Muscle of arm (tissue), 12 donors: ENCODE data around the gene GRB2. TPM values are rescaled to one million over a fixed set of nuclear protein-coding genes. Genes with fewer than 3 reads are reported as not detected.
"Not testable (repeated sequence)": the region's sequence is repeated elsewhere in the genome, so short reads cannot be mapped to it uniquely, and the experiment has no call there.

ENCODE experiments used
- DNase-seq: peaks from one replicate; pipeline ENCODE4 v3.0.0-alpha.2; 2013
- polyA plus RNA-seq, 12 donors: library from polyadenylated mRNA; unstranded; fragments of 120-200 nt; gene quantifications; one replicate each; pipeline ENCODE4 v1.2.1, GENCODE V29; 2013; ENCODE audit not compliant: insufficient read length in 12 of 12

Gene GRB2
- polyA plus RNA-seq, 12 donors = 114 to 448 (median 175) TPM

DNA sequence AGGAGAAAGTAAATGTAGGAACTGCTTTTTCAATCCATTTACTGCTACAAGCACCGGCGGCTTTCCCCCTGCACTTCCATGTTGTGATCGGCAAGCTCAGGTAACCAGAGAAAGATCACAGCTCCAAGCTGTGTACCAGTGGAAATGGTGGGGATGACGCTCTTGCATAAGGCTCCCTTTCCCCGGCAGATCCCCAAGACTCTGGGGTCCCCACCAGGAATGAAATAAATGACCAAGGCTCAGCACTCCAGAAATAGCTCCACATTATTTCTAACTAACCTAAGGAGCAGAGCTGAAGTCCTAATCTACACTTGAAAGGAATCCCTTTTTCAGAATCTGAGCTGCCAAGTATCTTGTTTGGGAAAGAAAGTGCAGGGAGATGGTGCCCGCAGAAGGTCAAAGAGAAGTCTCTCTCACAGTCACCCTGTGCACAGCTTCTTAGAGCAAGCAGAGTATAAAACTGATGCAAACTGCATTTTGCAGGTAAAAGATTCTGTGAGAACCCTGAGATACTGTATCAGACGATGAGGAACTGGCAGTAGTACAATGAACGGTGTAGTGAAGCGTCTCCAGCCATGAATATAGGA lies 11.1 kb downstream of the GRB2 start:
- no peak for DNase-seq

DNA sequence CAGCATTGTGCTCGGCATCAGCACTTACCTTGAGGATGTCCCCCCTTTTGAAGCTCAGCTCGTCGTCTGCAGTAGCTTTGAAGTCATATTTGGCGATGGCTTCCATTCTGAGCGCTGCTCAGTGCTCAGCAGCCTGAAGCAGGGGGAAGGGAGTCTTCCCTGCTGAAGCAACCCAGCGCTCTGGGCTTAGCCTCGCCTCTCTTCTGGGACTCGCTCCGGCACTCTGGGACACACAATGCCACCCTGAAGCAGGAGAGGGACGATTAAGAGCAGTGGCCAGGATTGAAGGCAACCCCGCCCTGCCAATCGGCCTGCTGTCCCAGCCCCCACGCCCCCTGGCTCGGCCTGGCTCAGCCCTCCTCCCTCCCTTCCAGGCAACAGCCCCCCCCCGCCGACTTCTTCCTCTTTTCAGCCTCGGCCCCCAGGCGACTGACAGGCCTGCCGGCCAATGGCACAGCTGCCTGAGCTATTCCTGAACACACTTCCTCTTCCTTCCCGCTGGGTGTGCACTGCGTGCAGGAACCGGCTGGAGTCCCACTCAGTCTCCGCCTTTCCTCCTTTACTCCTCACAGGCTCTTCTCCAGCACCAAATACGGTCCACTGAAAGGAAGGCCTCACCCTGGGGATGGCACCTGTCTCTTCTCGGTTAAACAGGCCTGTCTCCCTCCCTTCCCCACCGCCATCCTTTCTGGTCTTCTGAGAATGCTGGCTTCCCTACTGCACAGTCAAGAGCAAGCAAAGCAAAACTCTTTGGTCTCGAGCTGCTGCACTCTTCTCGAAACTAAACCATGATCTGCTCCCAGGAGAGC lies 11.8 kb downstream of the GRB2 start:
- DNase-seq = peak; percentile 97

DNA sequence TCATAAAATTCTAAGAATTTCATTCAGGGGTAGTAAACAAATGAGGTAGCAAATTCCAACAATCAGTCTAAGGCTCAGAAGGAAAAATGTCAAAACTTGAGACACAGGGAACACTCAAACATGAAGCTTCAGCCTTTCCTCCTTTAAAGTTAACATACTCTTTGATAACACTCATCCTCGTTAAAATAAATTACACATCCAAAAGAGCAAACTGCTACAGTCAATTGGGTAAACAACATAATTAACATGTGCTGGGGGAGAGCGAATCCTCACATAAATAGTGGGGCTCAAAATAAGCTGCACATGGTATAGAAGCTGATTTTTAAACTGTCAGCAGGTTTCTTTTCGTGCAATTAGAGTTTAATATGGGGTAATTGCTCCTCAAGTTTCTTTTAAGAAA lies 12.9 kb downstream of the GRB2 start:
- no peak for DNase-seq

DNA sequence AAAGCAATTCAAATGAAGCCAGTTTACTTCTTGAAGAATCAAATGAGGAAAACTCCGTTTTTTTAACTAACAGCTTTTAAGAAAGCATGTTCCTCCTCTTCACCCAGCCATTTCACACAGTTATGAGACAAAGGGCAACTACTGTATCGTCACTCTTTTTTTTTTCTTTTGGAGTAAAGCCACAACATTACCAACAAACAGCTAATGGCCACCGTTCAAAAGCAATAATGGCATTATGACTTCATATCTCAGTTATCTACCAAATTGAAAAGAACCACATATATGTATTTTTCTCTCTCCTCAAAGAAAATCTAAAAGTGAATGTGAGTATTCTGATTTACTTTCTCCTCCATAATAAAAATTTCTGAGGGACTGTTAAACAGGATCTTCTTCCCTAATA lies 14.5 kb downstream of the GRB2 start:
- DNase-seq = no peak

DNA sequence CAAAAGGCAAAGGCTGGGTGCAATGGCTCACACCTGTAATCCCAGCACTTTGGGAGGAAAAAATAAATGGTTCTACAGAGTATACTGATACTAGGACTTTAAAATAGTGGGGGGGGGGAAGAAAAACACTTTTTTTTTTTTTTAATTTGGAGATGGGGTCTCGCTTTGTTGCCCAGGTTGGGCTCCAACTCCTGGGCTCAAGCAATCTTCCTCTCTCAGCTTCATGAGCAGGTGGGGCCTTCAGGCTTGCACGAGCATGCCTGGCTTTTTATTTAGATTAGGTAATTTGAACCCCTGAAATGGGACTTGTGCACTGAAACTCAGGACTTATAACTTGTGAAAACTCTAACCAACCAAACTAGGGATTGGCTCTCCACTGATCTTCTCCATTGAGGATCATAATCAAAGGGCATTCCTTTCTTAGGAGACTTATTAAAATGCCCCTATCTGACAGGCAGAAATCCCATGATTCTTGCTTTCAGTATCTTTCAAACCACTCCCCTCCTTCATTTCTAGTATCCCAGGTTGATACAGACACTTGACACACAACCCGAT lies 16.9 kb downstream of the GRB2 start:
- DNase-seq = no peak

DNA sequence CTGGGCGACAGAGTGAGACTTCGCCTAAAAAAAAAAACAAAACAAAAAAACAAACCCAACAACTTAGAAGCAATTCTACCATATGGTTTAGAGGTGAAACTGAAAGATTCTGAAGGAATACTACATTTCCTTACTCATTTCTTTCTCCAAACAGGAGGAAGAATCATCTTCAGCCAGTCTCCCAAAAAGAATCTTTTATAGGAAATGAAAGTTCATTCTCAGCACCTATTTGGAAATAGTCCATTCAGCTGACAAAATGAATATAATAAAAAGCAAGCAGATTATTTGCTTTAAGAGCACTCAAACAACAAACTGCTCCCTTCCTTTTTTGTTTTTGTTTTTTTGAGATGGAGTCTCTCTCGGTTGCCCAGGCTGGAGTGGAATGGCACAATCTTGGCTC lies 17.7 kb downstream of the GRB2 start:
- no peak for DNase-seq

DNA sequence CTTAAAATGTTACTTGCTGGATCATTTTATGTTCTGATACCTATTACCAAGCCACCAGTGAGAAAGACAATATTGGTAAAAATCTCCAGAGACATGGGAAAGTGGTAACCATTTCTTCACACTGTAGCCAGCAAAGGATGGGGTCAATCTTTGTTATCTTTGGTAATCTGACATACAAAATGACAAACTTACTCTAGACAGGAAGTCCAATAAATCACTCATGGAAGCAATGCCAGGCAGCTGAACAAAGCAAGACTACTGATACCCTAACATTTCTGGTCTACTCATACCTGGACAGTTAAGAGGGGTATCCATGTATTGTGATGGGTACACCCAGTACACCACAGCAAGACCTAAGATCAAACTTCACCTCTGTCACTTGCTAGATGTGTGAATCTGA lies 19.0 kb downstream of the GRB2 start:
- DNase-seq = no peak

DNA sequence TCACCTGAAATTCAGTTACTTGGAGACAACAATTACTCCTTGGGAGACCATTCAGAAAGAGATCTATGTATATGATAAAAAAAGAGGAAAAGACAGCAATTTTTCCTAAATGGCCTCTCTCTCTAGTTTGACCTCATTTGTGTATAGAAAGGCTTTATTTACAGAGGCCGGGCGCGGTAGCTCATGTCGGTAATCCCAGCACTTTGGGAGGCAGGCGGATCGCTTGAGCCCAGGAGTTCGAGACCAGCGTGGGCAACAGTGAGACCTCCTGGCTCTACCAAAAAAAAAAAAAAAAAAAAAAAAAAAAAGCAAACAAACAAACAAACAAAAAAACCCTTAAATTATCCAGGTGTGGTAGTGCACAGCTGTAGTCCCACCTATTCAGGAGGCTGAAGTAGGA lies 20.7 kb downstream of the GRB2 start:
- DNase-seq = no peak

DNA sequence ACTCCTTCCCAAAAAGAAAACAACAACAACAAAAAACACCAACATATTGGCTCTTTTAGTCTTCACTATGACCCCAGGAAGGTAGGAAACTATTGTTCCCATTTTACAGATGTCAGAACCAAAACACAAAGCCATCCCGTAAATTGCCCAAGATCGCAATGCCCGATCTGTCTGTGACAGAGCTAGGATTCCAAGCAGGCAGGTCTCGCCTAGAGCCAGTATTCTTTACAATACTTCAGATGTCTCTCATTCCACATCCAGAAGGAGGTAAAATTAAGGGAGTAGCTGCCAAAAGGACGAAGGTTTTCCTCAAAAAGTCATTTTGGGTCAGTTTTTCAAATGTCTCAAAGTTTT lies 21.7 kb downstream of the GRB2 start:
- no peak for DNase-seq

DNA sequence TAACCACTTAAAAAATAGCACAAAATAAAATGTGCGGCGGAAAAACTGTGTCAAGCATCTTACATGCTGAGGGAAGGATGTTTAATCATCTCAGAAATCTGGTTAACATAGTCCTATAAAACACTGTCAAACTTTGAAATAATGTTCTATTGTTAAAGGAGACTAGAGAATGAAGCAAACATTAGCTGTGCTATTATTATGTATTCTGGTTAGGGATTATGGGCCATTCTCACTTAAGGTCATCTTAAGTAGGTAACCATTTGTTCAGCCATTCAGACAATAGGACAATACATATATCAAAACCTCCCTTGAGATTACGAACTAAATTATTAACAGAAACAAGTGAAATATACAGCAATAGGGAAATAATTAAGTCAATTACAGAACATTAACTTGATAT lies 24.7 kb downstream of the GRB2 start:
- no peak for DNase-seq

DNA sequence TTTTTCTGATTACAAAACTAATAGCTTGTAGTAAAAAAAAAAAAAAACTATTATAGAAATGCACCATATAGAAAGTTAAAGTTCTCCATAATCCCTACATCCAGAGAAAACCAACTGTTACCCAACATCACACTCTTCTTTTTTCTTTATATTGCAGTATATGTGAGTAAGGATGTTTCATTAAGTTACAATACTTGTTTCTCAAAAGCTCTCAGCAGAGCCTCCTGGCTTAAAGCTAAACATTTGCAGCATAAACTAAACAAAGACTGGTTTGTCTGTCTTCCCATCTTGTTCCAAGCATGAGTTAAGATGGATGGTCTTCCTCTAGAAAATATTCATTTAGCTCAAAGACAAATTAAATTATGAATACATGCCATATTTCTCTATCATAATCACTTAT lies 25.2 kb downstream of the GRB2 start:
- no peak for DNase-seq

DNA sequence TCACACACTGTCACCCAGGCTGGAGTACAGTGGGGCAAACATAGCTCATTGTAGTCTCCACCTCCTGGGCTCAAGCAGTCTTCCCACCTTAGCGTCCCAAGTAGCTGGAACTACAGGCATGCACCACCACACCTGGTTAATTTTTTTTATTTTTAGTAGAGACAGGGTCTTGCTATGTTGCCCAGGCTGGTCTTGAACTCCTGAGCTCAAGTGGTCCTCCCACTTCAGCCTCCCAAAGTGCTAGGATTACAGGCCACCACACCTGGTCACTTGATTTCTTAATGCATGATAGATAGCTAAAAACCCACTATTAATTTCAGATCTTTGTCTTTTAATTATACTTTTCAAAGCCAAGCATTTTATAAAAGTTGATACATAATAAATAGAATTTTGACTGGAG lies 26.1 kb downstream of the GRB2 start:
- not testable (repeated sequence) for DNase-seq

DNA sequence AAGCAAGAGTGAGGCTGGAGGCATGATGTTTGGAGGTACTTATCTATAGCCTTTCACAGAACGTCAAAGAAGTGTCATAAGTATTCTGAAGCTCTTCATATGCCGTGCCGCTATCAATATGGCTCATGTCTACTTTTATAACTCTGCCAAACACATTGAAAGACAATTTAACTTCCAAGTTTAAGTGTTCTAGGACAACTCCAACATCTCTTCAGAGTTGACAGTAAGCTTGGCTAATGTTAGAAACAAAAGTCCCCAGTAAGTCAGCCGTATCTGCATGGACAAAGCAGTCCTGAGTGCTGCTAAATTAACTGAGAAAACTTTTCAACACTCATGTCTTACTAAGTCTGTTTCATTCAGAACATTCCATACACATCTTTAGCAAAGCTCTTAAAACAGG lies 32.2 kb downstream of the GRB2 start:
- no peak for DNase-seq

DNA sequence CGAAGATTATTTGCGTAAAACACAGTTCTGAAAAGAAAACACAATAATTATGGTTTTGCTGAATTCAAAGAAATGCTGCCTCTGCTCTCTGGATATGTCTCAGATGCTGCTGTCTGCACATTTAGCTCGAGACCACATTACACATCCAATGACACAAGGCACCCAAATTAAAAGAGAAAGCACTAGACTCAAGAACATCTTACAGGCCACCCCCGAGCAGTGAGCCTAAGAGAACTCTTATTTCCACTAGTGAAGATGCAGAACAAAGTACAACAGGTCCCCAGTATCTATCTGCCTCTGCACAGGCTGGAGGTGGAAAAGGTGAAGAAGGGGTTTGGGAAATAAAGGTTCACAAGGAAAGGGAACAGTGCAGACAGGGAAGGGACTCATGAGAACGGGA lies 33.5 kb downstream of the GRB2 start:
- DNase-seq = no peak

DNA sequence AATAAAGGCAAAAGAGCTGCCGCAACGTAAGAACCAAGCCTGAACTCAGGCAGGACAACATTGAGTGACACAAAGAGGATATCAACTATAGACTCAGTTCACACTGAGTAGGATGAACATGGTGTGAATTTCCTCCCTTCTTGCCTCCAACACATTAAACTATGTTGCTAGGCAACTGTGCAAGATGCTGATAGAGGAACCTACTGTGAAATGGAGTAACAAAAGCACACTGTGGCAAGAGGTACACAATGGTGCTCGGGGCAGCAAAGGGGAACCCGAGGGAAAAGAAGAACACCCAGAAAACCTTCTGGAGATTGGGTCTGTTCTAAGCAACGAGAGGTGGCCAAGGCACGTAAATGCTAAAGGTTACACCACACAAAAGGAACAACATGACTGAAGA lies 34.1 kb downstream of the GRB2 start:
- DNase-seq = no peak

DNA sequence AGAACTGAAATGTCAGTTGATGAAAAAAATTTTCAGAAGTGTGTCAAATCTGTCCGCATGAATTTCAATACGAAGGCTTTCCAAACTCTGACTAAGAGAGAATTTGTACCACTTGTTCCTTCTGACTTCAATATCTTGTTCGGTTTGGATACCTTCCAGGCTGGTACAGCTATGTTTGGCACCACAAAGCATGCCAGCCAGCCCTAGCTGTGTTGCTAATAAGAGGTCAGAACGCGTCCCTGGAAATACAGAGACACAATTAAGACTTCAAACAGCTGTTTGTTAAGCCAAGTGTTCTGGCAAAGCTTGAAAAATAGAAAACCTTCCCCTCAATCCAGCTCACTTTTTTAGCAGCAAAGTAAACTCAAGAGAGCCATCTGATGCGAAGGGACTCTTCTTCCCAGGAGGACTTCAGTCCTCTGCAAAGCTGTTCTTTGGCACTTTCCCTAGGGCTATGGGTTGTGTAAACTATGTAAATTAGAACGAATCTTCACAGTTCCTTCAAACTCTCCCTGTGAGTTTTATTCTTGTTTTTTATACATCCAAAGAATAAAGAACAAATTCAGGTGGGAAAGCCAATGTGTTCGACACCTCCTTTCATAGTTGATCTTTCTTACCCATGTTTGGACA lies 35.1 kb downstream of the GRB2 start:
- no peak for DNase-seq

DNA sequence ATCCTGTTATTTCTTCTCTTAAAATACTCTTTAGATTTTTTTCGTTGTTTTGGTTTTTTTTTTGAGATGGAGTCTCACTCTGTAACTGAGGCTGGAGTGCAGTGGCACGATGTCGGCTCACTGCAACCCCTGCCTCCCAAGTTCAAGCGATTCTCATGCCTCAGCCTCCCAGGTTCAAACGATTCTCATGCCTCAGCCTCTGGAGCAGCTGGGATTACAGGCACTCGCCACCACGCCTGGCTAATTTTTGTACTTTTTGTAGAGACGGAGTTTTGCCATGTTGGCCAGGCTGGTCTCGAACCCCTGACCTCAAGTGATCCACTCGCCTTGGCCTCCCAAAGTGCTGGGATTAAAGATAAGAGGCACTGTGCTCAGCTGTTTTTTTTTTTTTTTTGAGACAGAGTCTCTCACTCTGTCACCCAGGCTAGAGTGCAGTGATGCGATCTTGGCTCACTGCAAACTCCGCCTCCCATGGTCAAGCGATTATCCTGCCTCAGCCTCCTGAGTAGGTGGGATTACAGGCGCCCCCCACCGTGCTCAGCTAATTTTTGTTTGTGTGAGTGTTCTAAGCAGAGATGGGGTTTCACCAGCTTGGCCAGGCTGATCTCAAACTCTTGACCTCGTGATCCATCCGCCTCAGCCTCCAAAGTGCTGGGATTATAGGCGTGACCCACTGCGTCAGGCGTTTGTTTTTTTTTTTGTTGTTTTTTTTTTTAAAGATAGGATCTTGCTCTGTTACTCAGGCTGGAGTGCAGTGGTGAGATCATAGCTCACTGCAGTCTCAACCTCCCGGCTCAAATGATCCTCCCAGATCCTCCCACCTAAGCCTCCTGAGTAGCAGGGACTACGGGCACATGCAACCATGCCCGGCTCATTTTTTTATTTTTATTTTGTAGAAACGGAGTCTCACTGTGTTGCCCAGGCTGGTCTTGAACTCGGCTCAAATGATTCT lies 37.4 kb downstream of the GRB2 start:
- DNase-seq = not testable (repeated sequence)

DNA sequence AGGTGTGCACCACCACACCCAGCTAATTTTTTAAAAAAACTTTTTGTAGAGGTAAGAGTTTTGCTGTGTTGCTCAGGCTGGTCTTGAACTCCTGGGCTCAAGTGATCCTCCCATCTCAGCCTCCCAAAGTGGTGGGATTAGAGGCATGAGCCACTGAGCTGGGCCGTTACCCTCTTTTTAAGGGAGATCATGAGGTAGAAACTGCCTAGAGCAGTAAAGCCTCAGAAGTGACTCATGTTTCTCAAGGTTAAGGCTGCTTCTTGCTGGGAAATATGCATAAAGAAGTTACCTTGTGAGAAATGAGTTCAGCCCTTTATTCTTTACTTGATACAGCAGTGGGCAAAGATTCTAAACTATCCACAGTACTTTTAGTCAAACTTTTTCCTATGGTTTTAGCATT lies 38.2 kb downstream of the GRB2 start:
- no peak for DNase-seq

DNA sequence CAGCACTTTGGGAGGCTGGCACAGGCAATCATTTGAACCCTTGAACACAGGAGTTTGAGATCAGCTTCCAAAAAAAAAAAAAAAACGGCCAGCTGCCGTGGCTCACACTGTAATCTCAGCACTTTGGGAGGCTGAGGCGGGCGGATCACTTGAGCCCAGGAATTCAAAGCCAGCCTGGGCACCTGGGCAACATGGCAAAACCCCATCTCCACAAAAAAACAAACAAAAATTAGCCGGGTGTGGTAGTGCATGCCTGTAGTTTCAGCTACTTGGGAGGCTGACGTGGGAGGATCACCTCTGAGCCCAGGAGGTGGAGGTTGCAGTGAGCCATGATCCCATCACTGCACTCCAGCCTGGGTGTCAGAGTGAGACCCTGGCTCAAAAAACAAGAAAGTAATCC lies 39.0 kb downstream of the GRB2 start:
- DNase-seq = no peak

DNA sequence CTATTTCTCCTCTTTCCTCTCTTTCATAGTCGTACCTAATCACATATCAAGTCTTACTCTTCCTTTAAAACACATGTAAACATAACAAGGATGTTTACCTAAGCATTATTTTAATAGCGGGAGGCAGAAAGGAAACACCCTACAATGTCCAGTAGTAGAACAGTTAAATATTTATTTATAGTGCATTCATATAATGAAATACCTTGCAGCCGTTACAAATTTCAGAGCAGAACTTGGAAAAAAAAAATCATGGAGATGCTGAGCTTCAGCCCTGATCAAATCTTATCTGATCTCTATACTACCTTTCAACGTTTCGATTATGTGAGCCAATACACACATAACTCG lies 39.6 kb downstream of the GRB2 start:
- DNase-seq = no peak

DNA sequence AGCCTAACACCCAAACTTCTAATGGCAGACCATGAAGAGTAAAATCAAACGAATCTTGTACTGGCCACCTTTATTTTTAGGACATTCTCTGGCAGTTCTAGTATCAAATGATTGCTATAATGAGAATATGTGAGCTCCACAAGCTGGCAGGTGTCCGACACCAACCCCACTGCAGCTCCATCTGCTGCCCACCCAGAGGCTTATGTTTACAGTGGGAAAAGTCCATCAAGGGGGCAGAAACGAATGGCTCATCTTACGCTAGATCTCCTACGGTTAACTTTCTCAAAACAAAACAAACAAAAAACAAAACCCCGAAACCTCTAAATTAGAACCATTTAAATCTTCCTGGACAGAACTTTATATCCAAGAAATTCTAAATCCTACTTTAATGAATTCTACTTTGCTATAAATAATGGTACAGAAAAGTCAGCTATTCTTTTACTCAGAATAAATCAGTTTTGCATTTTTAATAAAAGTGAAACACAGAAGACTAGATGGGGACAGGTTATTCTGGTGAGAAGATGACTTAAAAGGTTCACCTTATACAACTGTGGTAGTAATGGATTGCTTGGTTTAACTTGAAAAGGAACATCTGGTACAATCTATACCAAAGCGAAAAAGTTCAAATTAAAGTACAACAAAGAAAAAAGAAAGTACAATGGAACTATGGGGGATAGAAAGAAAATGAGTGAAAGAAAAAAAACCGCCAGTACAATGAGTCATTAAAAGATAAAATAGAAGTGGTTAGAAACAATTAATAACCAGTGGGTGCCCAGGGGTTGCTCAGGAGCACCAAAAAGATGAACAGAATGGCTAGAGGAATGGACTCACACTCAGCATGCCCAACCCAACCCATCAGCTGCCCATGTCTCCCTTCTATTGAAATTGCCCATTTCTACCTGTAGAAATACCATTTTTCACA lies 40.2 kb downstream of the GRB2 start:
- DNase-seq = no peak
